Right forelimb (tissue), 1 donor: ENCODE data around the gene FAM149A.

Experiments
- DNase-seq: peaks from one replicate; pipeline ENCODE4 v3.0.0-alpha.2; 2018

The FAM149A gene

DNA sequence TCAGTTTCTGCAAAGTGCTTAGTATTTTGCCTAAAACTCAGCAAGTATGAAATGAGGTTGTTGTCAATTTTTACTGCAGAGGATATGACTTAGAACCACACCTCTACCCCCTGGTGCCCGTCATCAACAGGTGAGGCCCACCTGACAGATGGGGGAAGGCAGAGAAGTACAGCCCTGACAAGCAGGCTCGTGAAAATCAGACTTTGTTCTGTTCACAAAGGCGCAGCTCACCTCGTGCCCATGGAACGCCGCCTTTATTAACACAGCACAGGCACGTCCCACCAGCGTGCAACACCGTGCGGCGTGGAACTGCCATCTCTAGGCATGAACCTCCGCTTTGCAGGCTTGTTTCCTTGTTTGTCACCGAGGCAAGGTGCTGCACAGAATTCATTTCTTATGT lies 100.2 kb downstream of the FAM149A start:
- no peak for DNase-seq

DNA sequence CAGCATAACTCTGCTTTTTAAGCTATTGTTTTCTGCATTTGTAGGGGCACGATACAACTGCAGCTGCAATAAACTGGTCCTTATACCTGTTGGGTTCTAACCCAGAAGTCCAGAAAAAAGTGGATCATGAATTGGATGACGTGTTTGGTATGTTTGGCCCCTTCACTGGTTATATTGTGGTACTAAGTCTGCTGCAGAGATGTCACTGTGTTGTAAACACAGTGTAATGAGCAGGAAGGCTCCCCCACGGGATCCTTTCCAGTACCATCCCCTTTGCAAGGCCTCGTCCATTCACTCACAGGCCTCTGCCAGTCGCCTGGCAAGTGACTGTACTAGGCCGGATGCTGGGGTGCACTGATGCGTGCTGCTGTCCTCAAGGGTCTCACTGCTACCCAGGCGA lies 100.7 kb downstream of the FAM149A start:
- DNase-seq, result no peak

DNA sequence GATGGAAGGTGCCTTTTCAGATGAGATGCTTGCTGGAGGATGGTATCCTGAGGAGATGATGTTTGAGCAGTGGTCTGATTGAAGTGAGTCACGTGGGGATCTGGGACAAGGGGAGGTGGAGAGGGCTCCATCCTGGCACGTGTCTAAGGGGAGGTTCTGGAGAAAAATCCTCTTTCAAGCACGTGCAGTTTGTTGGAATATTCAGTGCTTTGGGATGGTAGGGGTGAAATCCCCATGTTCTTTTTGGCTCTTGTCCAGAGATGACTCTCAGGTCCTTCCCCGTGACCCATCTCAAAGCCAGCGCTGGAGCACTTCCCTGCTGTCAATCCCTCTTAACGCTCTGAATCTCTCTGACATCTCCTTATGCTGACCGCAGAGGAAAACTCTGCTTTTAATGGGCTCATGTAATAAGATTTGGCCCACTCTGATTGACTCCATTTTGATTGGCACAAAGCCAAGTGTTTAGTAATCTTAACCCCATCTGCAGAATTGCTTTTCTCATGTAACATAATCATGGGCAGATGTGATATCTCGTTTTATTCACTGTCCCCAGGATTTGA lies 112.0 kb downstream of the FAM149A start:
- no peak for DNase-seq

DNA sequence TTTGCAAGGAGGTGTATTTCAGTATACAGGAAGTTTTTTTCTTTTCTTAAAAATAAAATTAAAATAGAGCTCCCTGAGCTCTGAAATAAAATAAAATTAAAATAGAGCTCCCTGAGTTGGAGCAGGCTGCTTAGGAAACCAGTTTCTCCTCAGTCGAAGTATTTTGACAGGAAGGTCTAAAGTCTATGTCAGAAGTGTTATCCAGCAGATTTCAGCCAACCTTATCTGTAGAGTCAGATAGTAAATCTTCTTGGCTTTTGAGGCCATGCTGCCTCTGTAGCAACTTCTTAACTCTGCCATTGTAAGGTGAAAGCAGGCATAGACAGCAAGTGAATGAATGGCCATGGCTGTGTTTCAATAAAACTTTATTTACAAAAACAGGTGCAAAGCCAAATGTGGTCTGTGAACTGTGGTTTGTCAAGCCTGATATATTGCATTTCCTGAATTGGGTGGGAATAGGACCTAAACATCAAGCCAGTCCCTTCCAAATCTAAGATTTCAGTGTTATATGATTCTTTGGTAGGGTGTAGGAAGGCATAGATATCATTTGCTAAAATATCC lies 113.3 kb downstream of the FAM149A start:
- DNase-seq, result no peak

DNA sequence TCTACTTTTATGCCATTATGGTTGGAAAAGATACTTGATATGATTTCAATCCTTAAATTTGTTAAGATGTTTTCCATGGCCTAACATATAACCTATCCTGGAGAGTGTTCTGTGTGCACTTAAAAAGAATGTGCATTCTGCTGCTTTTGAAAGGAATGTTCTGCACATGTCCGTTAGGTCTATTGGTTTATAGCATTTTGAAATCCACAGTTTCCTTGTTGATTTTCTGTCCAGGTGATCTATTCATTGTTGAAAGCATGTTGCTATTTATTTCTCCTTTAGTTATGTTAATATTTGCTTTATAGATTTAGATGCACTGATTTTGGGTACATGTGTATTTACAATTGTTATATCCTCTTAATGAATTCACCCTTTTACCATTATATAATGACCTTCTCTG lies 117.1 kb downstream of the FAM149A start:
- no peak for DNase-seq
